H9 (cell line): ENCODE measurements around the gene ACP6. TPM values are rescaled to one million over a fixed set of nuclear protein-coding genes. Genes with fewer than 3 reads are reported as not detected.

Source experiments
- DNase-seq: peaks from one replicate; pipeline ENCODE4 v3.0.0-alpha.2; 2017
- H2AFZ ChIP-seq: one replicate; pipeline ENCODE4 v1.6.1; 2013; ENCODE audit warnings: mild to moderate bottlenecking, low read length, control low read depth, moderate library complexity
- H2AK5ac ChIP-seq: 2 replicates; pipeline ENCODE4 v1.6.1; 2013; ENCODE audit warnings: low read length, control low read depth, mixed read lengths; ENCODE audit not compliant: insufficient read length
- H2BK120ac ChIP-seq: one replicate; pipeline ENCODE4 v1.6.1; 2013; ENCODE audit warnings: low read depth, mild to moderate bottlenecking, low read length, control low read depth, inconsistent platforms; ENCODE audit not compliant: poor library complexity, severe bottlenecking
- H2BK12ac ChIP-seq: 2 replicates; pipeline ENCODE4 v1.6.1; 2013; ENCODE audit warnings: low read length, control low read depth, mixed read lengths, low read depth; ENCODE audit not compliant: insufficient read length
- H2BK15ac ChIP-seq: 2 replicates; pipeline ENCODE4 v1.6.1; 2013; ENCODE audit warnings: low read depth, low read length, control low read depth
- H2BK20ac ChIP-seq: one replicate; pipeline ENCODE4 v1.6.1; 2013; ENCODE audit warnings: low read depth, mild to moderate bottlenecking, low read length, control low read depth, inconsistent platforms; ENCODE audit not compliant: poor library complexity, severe bottlenecking
- H2BK5ac ChIP-seq: 2 replicates; pipeline ENCODE4 v1.6.1; 2013; ENCODE audit warnings: low read length, control low read depth, mixed read lengths; ENCODE audit not compliant: insufficient read length
- H3K14ac ChIP-seq: 2 replicates; pipeline ENCODE4 v1.6.1; 2013; ENCODE audit warnings: low read length, control low read depth; ENCODE audit not compliant: insufficient read depth
- H3K18ac ChIP-seq: 2 replicates; pipeline ENCODE4 v1.6.1; 2013; ENCODE audit warnings: low read depth, mild to moderate bottlenecking, mixed read lengths, low read length, control low read depth; ENCODE audit not compliant: insufficient read length
- H3K23ac ChIP-seq: 2 replicates; pipeline ENCODE4 v1.6.1; 2013; ENCODE audit warnings: low read length, control low read depth, mixed read lengths, low read depth; ENCODE audit not compliant: insufficient read length
- H3K23me2 ChIP-seq: 2 replicates; pipeline ENCODE4 v1.6.1; 2013; ENCODE audit warnings: low read depth, mild to moderate bottlenecking, mixed read lengths, low read length, control low read depth; ENCODE audit not compliant: insufficient read length, poor library complexity, severe bottlenecking
- H3K27ac ChIP-seq: 2 replicates; pipeline ENCODE4 v1.5.1; 2013; ENCODE audit warnings: low read length, control low read depth, mixed read lengths, low read depth; ENCODE audit not compliant: insufficient read length
- H3K27me3 ChIP-seq: 2 replicates; pipeline ENCODE4 v1.6.1; 2013; ENCODE audit warnings: low read length, control low read depth, inconsistent platforms; ENCODE audit not compliant: insufficient read depth
- H3K4ac ChIP-seq: 2 replicates; pipeline ENCODE4 v1.6.1; 2013; ENCODE audit warnings: low read depth, mild to moderate bottlenecking, control low read depth, inconsistent platforms, low read length, moderate library complexity
- H3K4me1 ChIP-seq: 2 replicates; pipeline ENCODE4 v1.6.1; 2013; ENCODE audit warnings: low read length, control low read depth, inconsistent platforms; ENCODE audit not compliant: insufficient read depth
- H3K4me2 ChIP-seq: 2 replicates; pipeline ENCODE4 v1.6.1; 2013; ENCODE audit warnings: low read length, control low read depth, mixed read lengths; ENCODE audit not compliant: insufficient read length, insufficient read depth
- H3K56ac ChIP-seq: 2 replicates; pipeline ENCODE4 v1.6.1; 2013; ENCODE audit warnings: low read depth, mild to moderate bottlenecking, mixed read lengths, low read length, control low read depth; ENCODE audit not compliant: insufficient read length
- H3K79me1 ChIP-seq: 2 replicates; pipeline ENCODE4 v1.6.1; 2013; ENCODE audit warnings: low read depth, mild to moderate bottlenecking, moderate library complexity, low read length, control low read depth, inconsistent platforms; ENCODE audit not compliant: insufficient read depth, poor library complexity, severe bottlenecking
- H3K79me2 ChIP-seq: 2 replicates; pipeline ENCODE4 v1.6.1; 2013; ENCODE audit warnings: low read length, control low read depth, inconsistent platforms; ENCODE audit not compliant: insufficient read depth
- H3K9ac ChIP-seq: 2 replicates; pipeline ENCODE4 v1.6.1; 2013; ENCODE audit warnings: low read length, control low read depth, mixed read lengths; ENCODE audit not compliant: insufficient read length; ENCODE audit errors: extremely low read depth
- H3K9me3 ChIP-seq: one replicate; pipeline ENCODE4 v1.6.1; 2013; ENCODE audit warnings: low read depth, low read length, inconsistent platforms; ENCODE audit not compliant: control insufficient read depth
- H3T11ph ChIP-seq: one replicate; pipeline ENCODE4 v1.6.1; 2013; ENCODE audit warnings: mild to moderate bottlenecking, low read length, control low read depth, inconsistent platforms
- H4K20me1 ChIP-seq: one replicate; pipeline ENCODE4 v1.6.1; 2013; ENCODE audit not compliant: control insufficient read depth, insufficient read length, insufficient read depth
- H4K5ac ChIP-seq: 2 replicates; pipeline ENCODE4 v1.6.1; 2013; ENCODE audit warnings: low read depth, mild to moderate bottlenecking, mixed read lengths, low read length, control low read depth; ENCODE audit not compliant: insufficient read length
- H4K8ac ChIP-seq: replicated peaks from 2 replicates; pipeline ENCODE4 v1.6.1; 2013; ENCODE audit warnings: low read length, control low read depth, mixed read lengths, low read depth; ENCODE audit not compliant: insufficient read length
- H4K91ac ChIP-seq: 2 replicates; pipeline ENCODE4 v1.6.1; 2013; ENCODE audit warnings: low read depth, mild to moderate bottlenecking, moderate library complexity, mixed read lengths, low read length, control low read depth; ENCODE audit not compliant: insufficient read length
- H3K27ac Mint-ChIP-seq, 3 experiments: 2 replicates in 2 of 3; 3 replicates in 1 of 3; pipeline ENCODE4 v1.8.0; 2020 to 2021; ENCODE audit warnings: mixed read lengths in 3 of 3, mild to moderate bottlenecking in 1 of 3, moderate library complexity in 1 of 3
- H3K27me3 Mint-ChIP-seq: 2 replicates; pipeline ENCODE4 v1.8.0; 2021; ENCODE audit warnings: low read depth, mild to moderate bottlenecking, moderate library complexity, mixed read lengths
- H3K36me3 Mint-ChIP-seq, 3 experiments: 2 replicates in 2 of 3; 3 replicates in 1 of 3; pipeline ENCODE4 v1.8.0; 2020 to 2021; ENCODE audit warnings: low read depth in 3 of 3, mixed read lengths in 3 of 3; ENCODE audit not compliant: insufficient read depth in 1 of 3
- H3K4me1 Mint-ChIP-seq, 2 experiments: 2 replicates each; pipeline ENCODE4 v1.8.0; 2020; ENCODE audit warnings: mixed read lengths in 2 of 2
- H3K4me3 Mint-ChIP-seq, 2 experiments: 2 replicates in 1 of 2; 3 replicates in 1 of 2; pipeline ENCODE4 v1.8.0; 2020 to 2021; ENCODE audit warnings: mild to moderate bottlenecking in 2 of 2, mixed read lengths in 2 of 2, moderate library complexity in 1 of 2
- H3K9me3 Mint-ChIP-seq, 2 experiments: 2 replicates in 1 of 2; 3 replicates in 1 of 2; pipeline ENCODE4 v1.8.0; 2020; ENCODE audit warnings: mild to moderate bottlenecking in 2 of 2, mixed read lengths in 2 of 2, moderate library complexity in 1 of 2
- CTCF ChIP-seq: fragments of 200-600 bp; sonication (generic); conservative IDR thresholded peaks from 3 replicates; pipeline ENCODE4 v1.8.0; 2021; ENCODE audit warnings: antibody characterized with exemption, mild to moderate bottlenecking
- WGBS: extraction: QIAGEN DNeasy Blood & Tissue Kit; methylation state at CpG from one replicate; pipeline ENCODE4 v1.1.7; 2013; ENCODE audit warnings: missing lambda C conversion rate, low lambda C conversion rate, mixed read lengths; ENCODE audit not compliant: insufficient read length; ENCODE audit errors: extremely low coverage; 5-methylcytosine and 5-hydroxymethylcytosine counted together
- total RNA-seq: library from RNA; stranded (reverse); gene quantifications from 2 replicates; pipeline ENCODE4 v1.2.1, GENCODE V29; 2021

Gene ACP6
- total RNA-seq, 1 experiment from 2014 or later: 17.1 TPM

DNA sequence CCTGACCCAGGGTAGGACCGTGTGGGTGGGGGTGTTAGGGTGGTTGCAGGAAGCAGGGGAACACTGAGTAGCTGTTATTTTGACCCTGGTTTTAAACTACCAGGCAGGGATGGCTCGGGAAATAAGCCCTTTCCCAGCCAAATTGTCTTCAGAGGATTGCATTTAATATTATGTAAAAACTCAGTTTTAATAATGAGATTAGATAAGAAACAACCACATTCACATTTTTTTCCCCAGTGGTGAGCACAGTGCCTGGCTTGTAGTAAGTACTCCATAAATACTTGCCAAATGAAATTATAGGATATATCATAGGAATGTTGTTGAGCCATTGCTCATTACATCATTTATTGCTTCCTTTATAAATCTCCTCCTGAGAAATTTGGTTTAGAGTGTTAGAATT, 3.1 kb upstream of the ACP6 start:
- Histone ChIP-seq H3K4me2 (no peak overlapping the region), H3K9me3 (no peaks in the 10 kb centered on the region), H3K23me2 (peaks cover 13% of the 10 kb centered on the region), H4K91ac (no peak overlapping the region), H3K4ac (no peak overlapping the region), H4K20me1 (no peaks in the 10 kb centered on the region), H3K56ac (no peak overlapping the region), H3K23ac (no peak overlapping the region), H3K9ac (no peak overlapping the region), H2BK20ac (no peak overlapping the region), H3T11ph (no peak overlapping the region), H4K5ac (no peak overlapping the region), H3K14ac (no peak overlapping the region), H4K8ac (no peak overlapping the region), H3K18ac (no peak overlapping the region), H3K79me2 (no peaks in the 10 kb centered on the region), H2BK15ac (no peak overlapping the region), H3K27me3 (no peaks in the 10 kb centered on the region), H2AK5ac (no peak overlapping the region), H2BK12ac (no peak overlapping the region), H2BK120ac (no peak overlapping the region), H3K79me1 (no peaks in the 10 kb centered on the region), H3K27ac (no peak overlapping the region), H3K4me1 (no peaks in the 10 kb centered on the region; the same call in 1 of the 2 replicates), H2AFZ (no peak overlapping the region), H2BK5ac (no peak overlapping the region)
- no peak for TF ChIP-seq CTCF
- no CpG with 5 or more reads among the region's 2 CpGs for WGBS
- Mint-ChIP-seq H3K27me3 (0 out of 2 replicates have a peak, but pooled peaks cover 2% of the 10 kb centered on the region), H3K9me3 (peaks cover 10 to 13% of the 10 kb centered on the region in 2 experiments), H3K4me3 (no peak overlapping the region), H3K27ac (no peak overlapping the region), H3K36me3 (peaks cover 0 to 10% (median 0%) of the 10 kb centered on the region in 3 experiments; a peak in 2 of 7 replicates), H3K4me1 (peaks cover 21 to 22% of the 10 kb centered on the region in 2 experiments)
- DNase-seq: no peak
